K562 (cell line): ENCODE measurements around the gene PSMA6. TPM values are rescaled to one million over a fixed set of nuclear protein-coding genes. Genes with fewer than 3 reads are reported as not detected.

Experiments used
- CBFA2T2 ChIP-seq: fragments of 450-650 bp; conservative IDR thresholded peaks from 2 replicates; pipeline ENCODE4 v1.6.1; 2017; ENCODE audit warnings: mild to moderate bottlenecking
- MEF2A ChIP-seq: IDR thresholded peaks from 2 replicates; pipeline ENCODE4 v1.6.1; 2011; ENCODE audit warnings: low read depth, mild to moderate bottlenecking, low read length, moderate library complexity; ENCODE audit not compliant: control insufficient read depth
- NRF1 ChIP-seq, 2 experiments: fragments of 450-650 bp; IDR thresholded peaks in 1 of 2; conservative IDR thresholded peaks in 1 of 2; 2 replicates each; pipeline ENCODE4 v1.6.1; 2014; ENCODE audit warnings: mild to moderate bottlenecking in 2 of 2
- RBM39 ChIP-seq: fragments of 200-400 bp; formaldehyde crosslinking; optimal IDR thresholded peaks from 2 replicates; pipeline ENCODE3; 2018; ENCODE audit warnings: low read depth, low read length
- RFX5 ChIP-seq: IDR thresholded peaks from 2 replicates; pipeline ENCODE4 v1.6.1; 2011; ENCODE audit warnings: low read depth, mild to moderate bottlenecking, improper control_type of control experiment, low read length
- RFX7 ChIP-seq: fragments of 250-450 bp; sonication (Bioruptor Pico); IDR thresholded peaks from 2 replicates; pipeline ENCODE4 v1.5.1; 2021; ENCODE audit warnings: mild to moderate bottlenecking
- SMAD3 ChIP-seq: fragments of 450-650 bp; formaldehyde crosslinking; conservative IDR thresholded peaks from 2 replicates; pipeline ENCODE4 v1.4.0; 2020; ENCODE audit warnings: mild to moderate bottlenecking
- SMARCA4 ChIP-seq: fragments of 450-650 bp; IDR thresholded peaks from 2 replicates; pipeline ENCODE4 v1.6.1; 2016
- TCF15 ChIP-seq: fragments of 250-450 bp; sonication (Bioruptor Pico); IDR thresholded peaks from 2 replicates; pipeline ENCODE4 v1.8.0; 2022; ENCODE audit warnings: moderate library complexity, mild to moderate bottlenecking, inconsistent platforms
- ZMIZ1 ChIP-seq, 2 experiments: fragments of 150-350 bp in 1 of 2; IDR thresholded peaks; 2 replicates each; pipeline ENCODE4 v1.6.1; 2012 to 2016; ENCODE audit warnings: low read depth in 2 of 2, low read length in 2 of 2, mild to moderate bottlenecking in 1 of 2, moderate library complexity in 1 of 2
- ZNF318 ChIP-seq, 2 experiments: fragments of 450-650 bp; IDR thresholded peaks; 2 replicates each; pipeline ENCODE4 v1.6.1; 2016; ENCODE audit warnings: mild to moderate bottlenecking in 2 of 2, borderline replicate concordance in 1 of 2, low read depth in 1 of 2, moderate library complexity in 1 of 2
- ZNF354B ChIP-seq: fragments of 250-450 bp; sonication (Bioruptor Pico); IDR thresholded peaks from 2 replicates; pipeline ENCODE4 v1.4.0; 2020
- polyA plus RNA-seq, 8 experiments: library from polyadenylated mRNA; depleted of rRNA in 4 of 8; stranded (reverse) in 5 of 8; unstranded in 3 of 8; fragments of >200 nt; fragmentation: Nextera tagmentation in 2 of 8; fragmentation: Illumina TruSeq in 1 of 8; extraction: Ambion mirVana in 2 of 8; extraction: Trizol in 1 of 8; gene quantifications; 2 replicates each; pipeline versions ENCODE4 v1.2.1 to v1.2.3, GENCODE V29; 2011 to 2014; ENCODE audit warnings: inconsistent platforms in 1 of 8, missing spikeins in 1 of 8
- total RNA-seq, 7 experiments: library from RNA; depleted of rRNA in 6 of 7; stranded (reverse); fragments of >200 nt in 6 of 7; fragmentation: Illumina TruSeq in 2 of 7; extraction: Trizol in 2 of 7; gene quantifications; 2 replicates each; pipeline versions ENCODE4 v1.2.1 to v1.2.3, GENCODE V29; 2011 to 2021; ENCODE audit warnings: low replicate concordance in 1 of 7
- TF ChIP-seq, protein P1 (sequence below): fragments of 200-800 bp; sonication (Bioruptor generic); IDR thresholded peaks from 2 replicates; pipeline ENCODE4 v1.6.1; 2017; ENCODE audit warnings: missing genetic modification characterization, missing compliant biosample characterization

The PSMA6 gene
- total and polyA plus RNA-seq, 9 of the 15 experiments (the other 6 are each of a cell fraction or from before 2014, with no cell fraction given): 210 to 952 (median 288) TPM

DNA sequence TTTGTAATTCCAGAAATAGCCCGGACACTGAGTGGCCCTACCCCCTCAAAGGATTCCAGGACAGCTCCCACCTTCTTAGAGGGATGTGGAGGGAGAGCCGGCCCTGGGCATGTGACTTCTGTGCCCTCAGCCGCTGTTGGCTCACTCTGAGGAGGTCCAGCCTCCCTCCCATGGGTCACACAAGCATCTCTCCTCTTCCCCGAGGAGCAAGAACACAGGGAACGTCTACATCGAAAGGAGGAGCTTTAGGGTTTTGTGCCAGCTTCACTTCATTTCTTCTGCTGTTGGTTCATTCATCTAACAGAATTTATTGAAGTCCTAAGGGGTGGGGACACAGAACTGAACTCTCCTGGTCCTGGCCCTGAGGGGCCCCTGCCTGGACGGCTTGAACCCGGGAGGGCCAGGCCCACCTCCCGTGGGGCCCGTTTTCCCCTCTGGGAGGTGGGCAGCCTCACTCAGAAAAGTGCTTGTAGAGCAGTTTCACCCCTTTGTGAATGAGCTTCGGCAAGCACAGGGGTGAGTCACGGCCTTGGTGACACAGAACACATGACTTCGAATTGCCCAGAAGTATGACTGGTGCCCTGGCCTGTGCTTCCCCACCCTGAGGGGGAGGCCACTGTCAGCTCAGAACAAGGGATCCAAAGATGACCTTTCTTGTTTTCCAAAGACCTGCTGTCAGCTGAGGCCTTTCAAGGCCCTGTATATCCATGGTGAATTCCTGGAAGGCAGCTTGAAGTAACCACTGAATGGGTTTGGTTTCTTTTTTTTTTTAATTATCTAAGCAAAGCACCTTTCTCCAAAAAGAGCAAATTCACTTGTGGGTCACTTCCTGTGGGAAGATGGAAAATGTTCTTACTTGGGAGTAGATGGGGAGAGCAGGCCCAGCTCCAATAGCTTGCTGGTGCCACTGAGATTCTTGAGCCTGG is 73.2 kb downstream of the PSMA6 start (continued):
- TF ChIP-seq ZMIZ1 (IDR thresholded peaks at IDR 0.05; ENCODE audit: low read depth in 2 of 2, low read length in 2 of 2): no peak
- TF ChIP-seq RFX7: no peak
- TF ChIP-seq SMAD3 (CRISPR knock-in tag): 0 out of 2 replicates have a peak, but pooled peaks have one; percentile 5
- TF ChIP-seq CBFA2T2: peak; percentile 32
- TF ChIP-seq MEF2A: no peak
- TF ChIP-seq NRF1 (conservative IDR thresholded peaks at IDR 0.05 in 1 of 2, IDR thresholded peaks at IDR 0.05 in 1 of 2): no peak
- peak; percentile 53 for TF ChIP-seq SMARCA4
- TF ChIP-seq RBM39: no peak
- no peak for TF ChIP-seq TCF15 (CRISPR knock-in tag)
- no peak for TF ChIP-seq RFX5
- peak in 1 of 2 experiments; percentile 44; a peak in 1 of 4 replicates for TF ChIP-seq ZNF318 (IDR thresholded peaks at IDR 0.05; ENCODE audit: borderline replicate concordance in 1 of 2, low read depth in 1 of 2)
- TF ChIP-seq, protein P1, sequence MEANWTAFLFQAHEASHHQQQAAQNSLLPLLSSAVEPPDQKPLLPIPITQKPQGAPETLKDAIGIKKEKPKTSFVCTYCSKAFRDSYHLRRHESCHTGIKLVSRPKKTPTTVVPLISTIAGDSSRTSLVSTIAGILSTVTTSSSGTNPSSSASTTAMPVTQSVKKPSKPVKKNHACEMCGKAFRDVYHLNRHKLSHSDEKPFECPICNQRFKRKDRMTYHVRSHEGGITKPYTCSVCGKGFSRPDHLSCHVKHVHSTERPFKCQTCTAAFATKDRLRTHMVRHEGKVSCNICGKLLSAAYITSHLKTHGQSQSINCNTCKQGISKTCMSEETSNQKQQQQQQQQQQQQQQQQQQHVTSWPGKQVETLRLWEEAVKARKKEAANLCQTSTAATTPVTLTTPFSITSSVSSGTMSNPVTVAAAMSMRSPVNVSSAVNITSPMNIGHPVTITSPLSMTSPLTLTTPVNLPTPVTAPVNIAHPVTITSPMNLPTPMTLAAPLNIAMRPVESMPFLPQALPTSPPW (CRISPR knock-in tag): peak; percentile 56
- no peak for TF ChIP-seq ZNF354B (CRISPR knock-in tag)
